Measurements from ENCODE around the gene CREM. TPM values are rescaled to one million over a fixed set of nuclear protein-coding genes. Genes with fewer than 3 reads are reported as not detected.

Gene CREM
- total and polyA plus RNA-seq, 2 donors = 38.0 to 82.2 TPM

- Histone ChIP-seq H3K36me3 (ENCODE audit: control insufficient read depth in 2 of 2, insufficient read depth in 2 of 2, low read length in 1 of 2) (peaks cover 0 to 5% of the 10 kb centered on the region in 2 donors), H3K4me3 (ENCODE audit: low read length in 2 of 2) (no peak overlapping the region), H3K27me3 (ENCODE audit: control insufficient read depth in 2 of 2, insufficient read depth in 1 of 2, low read length in 1 of 2) (no peaks in the 10 kb centered on the region), H3K4me1 (ENCODE audit: control insufficient read depth in 2 of 2, insufficient read depth in 2 of 2, low read length in 2 of 2) (no peaks in the 10 kb centered on the region), H3K9me3 (ENCODE audit: control insufficient read depth in 2 of 2, insufficient read depth in 1 of 2, low read length in 1 of 2) (no peaks in the 10 kb centered on the region), H3K27ac (ENCODE audit: low read depth in 1 of 2, low read length in 1 of 2) (no peak overlapping the region)
- WGBS = 97% methylated on average over 5 of the region's 5 CpGs
- DNase-seq (ENCODE audit: low read depth in 6 of 9, low spot score in 9 of 9) = no peak
Observed at GRCh38 chr10:35208536-35208935, 81.9 kb downstream of the CREM start.

- 74% methylated on average over 7 of the region's 7 CpGs for WGBS
- Histone ChIP-seq H3K4me3 (ENCODE audit: low read length in 2 of 2) (no peak overlapping the region), H3K9me3 (ENCODE audit: control insufficient read depth in 2 of 2, insufficient read depth in 1 of 2, low read length in 1 of 2) (no peaks in the 10 kb centered on the region), H3K27ac (ENCODE audit: low read depth in 1 of 2, low read length in 1 of 2) (no peak overlapping the region), H3K27me3 (ENCODE audit: control insufficient read depth in 2 of 2, insufficient read depth in 1 of 2, low read length in 1 of 2) (no peaks in the 10 kb centered on the region), H3K4me1 (ENCODE audit: control insufficient read depth in 2 of 2, insufficient read depth in 2 of 2, low read length in 2 of 2) (no peaks in the 10 kb centered on the region), H3K36me3 (ENCODE audit: control insufficient read depth in 2 of 2, insufficient read depth in 2 of 2, low read length in 1 of 2) (peaks cover 0 to 5% of the 10 kb centered on the region in 2 donors)
- DNase-seq (ENCODE audit: low read depth in 6 of 9, low spot score in 9 of 9) = no peak
Observed at GRCh38 chr10:35208949-35209613, 82.4 kb downstream of the CREM start.

DNA sequence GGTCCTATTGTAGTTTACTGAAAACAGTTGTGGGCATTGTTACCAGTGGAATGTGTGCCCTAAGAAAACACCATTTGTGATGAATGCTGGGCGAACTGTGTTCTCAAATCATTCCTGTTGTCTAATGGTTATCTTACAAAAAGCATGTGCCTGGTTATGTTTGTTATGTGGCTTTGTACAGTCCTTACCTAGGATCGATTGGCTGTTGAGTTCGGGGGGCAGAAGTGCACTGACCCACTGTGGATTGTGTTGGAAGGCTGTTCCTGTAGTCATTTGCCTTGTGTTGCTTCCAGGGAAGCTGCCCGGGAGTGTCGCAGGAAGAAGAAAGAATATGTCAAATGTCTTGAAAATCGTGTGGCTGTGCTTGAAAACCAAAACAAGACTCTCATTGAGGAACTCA lies 84.3 kb downstream of the CREM start:
- Histone ChIP-seq H3K4me1 (ENCODE audit: control insufficient read depth in 2 of 2, insufficient read depth in 2 of 2, low read length in 2 of 2) (peaks cover 0 to 4% of the 10 kb centered on the region in 2 donors), H3K27ac (ENCODE audit: low read depth in 1 of 2, low read length in 1 of 2) (no peak overlapping the region), H3K9me3 (ENCODE audit: control insufficient read depth in 2 of 2, insufficient read depth in 1 of 2, low read length in 1 of 2) (no peaks in the 10 kb centered on the region), H3K4me3 (ENCODE audit: low read length in 2 of 2) (no peak overlapping the region), H3K36me3 (ENCODE audit: control insufficient read depth in 2 of 2, insufficient read depth in 2 of 2, low read length in 1 of 2) (peaks cover 0 to 5% of the 10 kb centered on the region in 2 donors), H3K27me3 (ENCODE audit: control insufficient read depth in 2 of 2, insufficient read depth in 1 of 2, low read length in 1 of 2) (no peaks in the 10 kb centered on the region)
- no peak for DNase-seq (ENCODE audit: low read depth in 6 of 9, low spot score in 9 of 9)
- 95% methylated on average over 6 of the region's 6 CpGs for WGBS

DNA sequence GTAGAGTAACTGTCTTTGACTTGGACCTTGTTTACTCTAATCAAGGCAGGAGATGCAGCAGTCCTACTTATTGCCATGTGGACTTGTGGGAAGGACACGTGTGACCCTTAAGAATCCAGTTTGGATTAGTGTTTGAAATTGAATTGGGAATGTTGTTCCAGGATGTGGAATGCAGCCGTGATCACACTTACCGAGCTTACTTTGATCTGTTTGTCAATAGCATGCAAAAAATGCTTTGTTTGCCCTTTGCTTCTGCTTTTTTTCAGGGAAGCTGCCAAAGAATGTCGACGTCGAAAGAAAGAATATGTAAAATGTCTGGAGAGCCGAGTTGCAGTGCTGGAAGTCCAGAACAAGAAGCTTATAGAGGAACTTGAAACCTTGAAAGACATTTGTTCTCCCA lies 84.7 kb downstream of the CREM start:
- no peaks in the 10 kb centered on the region for H3K27me3 ChIP-seq (ENCODE audit: control insufficient read depth in 2 of 2, insufficient read depth in 1 of 2, low read length in 1 of 2)
- no peak overlapping the region for H3K4me3 ChIP-seq (ENCODE audit: low read length in 2 of 2)
- no peaks in the 10 kb centered on the region for H3K9me3 ChIP-seq (ENCODE audit: control insufficient read depth in 2 of 2, insufficient read depth in 1 of 2, low read length in 1 of 2)
- no peak overlapping the region for H3K27ac ChIP-seq (ENCODE audit: low read depth in 1 of 2, low read length in 1 of 2)
- peaks cover 0 to 4% of the 10 kb centered on the region in 2 donors for H3K4me1 ChIP-seq (ENCODE audit: control insufficient read depth in 2 of 2, insufficient read depth in 2 of 2, low read length in 2 of 2)
- peaks cover 0 to 5% of the 10 kb centered on the region in 2 donors for H3K36me3 ChIP-seq (ENCODE audit: control insufficient read depth in 2 of 2, insufficient read depth in 2 of 2, low read length in 1 of 2)
- no peak for DNase-seq (ENCODE audit: low read depth in 6 of 9, low spot score in 9 of 9)
- WGBS = 88% methylated on average over 7 of the region's 7 CpGs

DNA sequence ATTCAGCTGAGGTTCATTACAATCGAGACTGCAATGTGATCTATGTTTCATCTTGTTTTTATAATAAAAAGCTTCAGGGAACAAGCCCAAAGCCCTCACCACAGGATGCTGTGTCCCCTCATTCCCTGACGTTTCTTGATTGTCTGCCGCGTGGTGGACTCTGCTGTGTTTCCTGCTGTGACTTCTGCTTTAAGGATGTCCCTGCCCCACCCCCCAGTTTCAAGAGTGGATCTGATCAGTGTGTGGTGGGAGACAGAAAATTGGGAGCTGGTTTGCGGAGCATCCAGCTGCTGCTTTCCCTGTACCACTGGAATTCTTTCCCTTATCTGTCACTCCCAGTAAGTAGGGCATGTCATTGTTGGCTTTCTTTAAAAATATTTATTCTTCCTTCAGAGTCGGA lies 86.2 kb downstream of the CREM start:
- Histone ChIP-seq H3K4me1 (ENCODE audit: control insufficient read depth in 2 of 2, insufficient read depth in 2 of 2, low read length in 2 of 2) (peaks cover 0 to 4% of the 10 kb centered on the region in 2 donors), H3K4me3 (ENCODE audit: low read length in 2 of 2) (no peak overlapping the region)
- DNase-seq (ENCODE audit: low read depth in 6 of 9, low spot score in 9 of 9) = no peak

DNA sequence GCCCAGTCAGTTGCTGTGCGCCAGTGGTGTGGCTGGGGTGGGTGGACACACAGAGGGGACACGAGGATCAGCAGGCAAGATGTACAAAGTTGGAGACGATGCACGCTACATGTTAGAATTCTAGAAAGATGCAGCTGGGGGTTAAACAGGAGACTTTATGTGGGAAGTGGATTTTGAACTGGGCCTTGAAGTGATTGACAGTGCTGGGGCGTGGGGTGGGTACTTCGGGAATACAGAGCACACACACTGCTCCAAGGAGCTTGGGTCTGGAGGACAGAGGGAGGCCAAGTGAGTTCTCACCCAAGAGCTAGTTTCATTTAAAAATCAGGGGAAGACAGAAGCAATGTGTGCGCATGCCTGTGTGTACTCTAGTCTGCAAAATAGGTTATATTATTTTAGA lies 87.1 kb downstream of the CREM start:
- no peak for DNase-seq (ENCODE audit: low read depth in 6 of 9, low spot score in 9 of 9)
- Histone ChIP-seq H3K27ac (ENCODE audit: low read depth in 1 of 2, low read length in 1 of 2) (no peak overlapping the region), H3K9me3 (ENCODE audit: control insufficient read depth in 2 of 2, insufficient read depth in 1 of 2, low read length in 1 of 2) (no peaks in the 10 kb centered on the region), H3K4me3 (ENCODE audit: low read length in 2 of 2) (no peak overlapping the region), H3K27me3 (ENCODE audit: control insufficient read depth in 2 of 2, insufficient read depth in 1 of 2, low read length in 1 of 2) (no peaks in the 10 kb centered on the region), H3K4me1 (ENCODE audit: control insufficient read depth in 2 of 2, insufficient read depth in 2 of 2, low read length in 2 of 2) (peaks cover 0 to 4% of the 10 kb centered on the region in 2 donors), H3K36me3 (ENCODE audit: control insufficient read depth in 2 of 2, insufficient read depth in 2 of 2, low read length in 1 of 2) (no peaks in the 10 kb centered on the region)
- WGBS = 97% methylated on average over 7 of the region's 7 CpGs

More for the DNA sequence above, 86.2 kb downstream of the CREM start:
- Histone ChIP-seq H3K27me3 (ENCODE audit: control insufficient read depth in 2 of 2, insufficient read depth in 1 of 2, low read length in 1 of 2) (no peaks in the 10 kb centered on the region), H3K36me3 (ENCODE audit: control insufficient read depth in 2 of 2, insufficient read depth in 2 of 2, low read length in 1 of 2) (no peaks in the 10 kb centered on the region), H3K9me3 (ENCODE audit: control insufficient read depth in 2 of 2, insufficient read depth in 1 of 2, low read length in 1 of 2) (no peaks in the 10 kb centered on the region), H3K27ac (ENCODE audit: low read depth in 1 of 2, low read length in 1 of 2) (no peak overlapping the region)
- 59% methylated on average over 6 of the region's 6 CpGs for WGBS

DNA sequence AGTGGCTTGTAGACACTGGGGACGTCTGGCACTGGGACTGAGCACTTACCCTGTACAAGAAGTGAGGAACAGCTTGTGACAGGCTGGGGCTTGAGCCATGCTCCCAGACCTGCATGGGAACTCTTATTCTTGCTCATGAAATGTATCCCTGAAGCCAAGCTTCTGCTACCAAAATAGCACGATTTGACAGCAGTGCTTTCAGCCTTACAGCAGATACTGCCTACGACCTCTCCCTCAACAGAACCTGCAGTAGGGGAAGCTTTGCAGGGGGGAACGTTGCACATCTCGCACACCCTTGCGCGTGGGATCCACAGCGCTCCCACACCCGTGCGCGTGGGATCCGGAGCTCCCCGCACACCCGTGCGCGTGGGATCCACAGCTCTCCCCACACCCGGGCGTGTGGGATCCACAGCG lies 88.0 kb downstream of the CREM start:
- Histone ChIP-seq H3K36me3 (ENCODE audit: control insufficient read depth in 2 of 2, insufficient read depth in 2 of 2, low read length in 1 of 2) (no peaks in the 10 kb centered on the region), H3K4me1 (ENCODE audit: control insufficient read depth in 2 of 2, insufficient read depth in 2 of 2, low read length in 2 of 2) (peaks cover 0 to 4% of the 10 kb centered on the region in 2 donors), H3K4me3 (ENCODE audit: low read length in 2 of 2) (no peak overlapping the region), H3K9me3 (ENCODE audit: control insufficient read depth in 2 of 2, insufficient read depth in 1 of 2, low read length in 1 of 2) (no peaks in the 10 kb centered on the region), H3K27ac (ENCODE audit: low read depth in 1 of 2, low read length in 1 of 2) (peak overlapping the region in 1 of 2 donors; percentile 72), H3K27me3 (ENCODE audit: control insufficient read depth in 2 of 2, insufficient read depth in 1 of 2, low read length in 1 of 2) (no peaks in the 10 kb centered on the region)
- DNase-seq (ENCODE audit: low read depth in 6 of 9, low spot score in 9 of 9) = no peak
- 95% methylated on average over 19 of the region's 19 CpGs for WGBS

- no peak overlapping the region for H3K4me3 ChIP-seq (ENCODE audit: low read length in 2 of 2)
- H3K27ac ChIP-seq (ENCODE audit: low read depth in 1 of 2, low read length in 1 of 2) = peak overlapping the region; percentile 20 to 72
- no peaks in the 10 kb centered on the region for H3K27me3 ChIP-seq (ENCODE audit: control insufficient read depth in 2 of 2, insufficient read depth in 1 of 2, low read length in 1 of 2)
- no peaks in the 10 kb centered on the region for H3K36me3 ChIP-seq (ENCODE audit: control insufficient read depth in 2 of 2, insufficient read depth in 2 of 2, low read length in 1 of 2)
- H3K9me3 ChIP-seq (ENCODE audit: control insufficient read depth in 2 of 2, insufficient read depth in 1 of 2, low read length in 1 of 2) = no peaks in the 10 kb centered on the region
- no peak for DNase-seq (ENCODE audit: low read depth in 6 of 9, low spot score in 9 of 9)
- H3K4me1 ChIP-seq (ENCODE audit: control insufficient read depth in 2 of 2, insufficient read depth in 2 of 2, low read length in 2 of 2) = peaks cover 0 to 4% of the 10 kb centered on the region in 2 donors
- WGBS = 90% methylated on average over 3 of the region's 3 CpGs
Observed at GRCh38 chr10:35215107-35215506, 88.5 kb downstream of the CREM start.

DNA sequence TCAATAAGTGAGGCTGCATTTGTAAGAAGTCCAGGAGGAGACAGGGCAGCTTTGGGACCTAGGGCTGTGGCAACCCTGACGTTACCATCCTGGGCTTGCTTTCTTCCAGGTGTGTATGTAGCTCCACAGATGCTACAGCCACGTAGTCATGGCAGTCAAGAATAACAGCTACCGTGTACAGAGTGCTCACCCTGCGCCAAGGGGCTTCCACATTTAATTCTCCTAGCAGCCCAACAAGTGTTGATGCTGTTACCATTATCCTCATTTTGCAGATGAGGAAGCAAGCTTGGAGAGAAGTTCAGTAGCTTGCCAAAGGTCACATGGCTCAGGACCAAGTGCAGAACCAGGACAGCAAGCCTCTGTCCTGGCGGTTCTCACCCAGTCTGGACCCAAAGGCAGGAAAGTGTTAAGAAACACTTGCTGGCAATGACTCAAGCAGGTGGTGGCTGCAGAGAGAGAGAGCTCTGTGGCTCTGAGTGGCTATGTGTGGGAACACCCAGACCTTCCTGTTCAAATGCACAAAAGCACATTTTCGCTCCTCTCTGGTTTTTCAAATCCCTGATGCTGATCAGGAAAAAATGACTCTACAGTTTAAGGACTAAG lies 89.8 kb downstream of the CREM start:
- 76% methylated on average over 6 of the region's 6 CpGs for WGBS
- DNase-seq (ENCODE audit: low read depth in 6 of 9, low spot score in 9 of 9) = no peak
- Histone ChIP-seq H3K27me3 (ENCODE audit: control insufficient read depth in 2 of 2, insufficient read depth in 1 of 2, low read length in 1 of 2) (no peaks in the 10 kb centered on the region), H3K4me3 (ENCODE audit: low read length in 2 of 2) (no peak overlapping the region), H3K27ac (ENCODE audit: low read depth in 1 of 2, low read length in 1 of 2) (peak overlapping the region in 1 of 2 donors; percentile 5), H3K36me3 (ENCODE audit: control insufficient read depth in 2 of 2, insufficient read depth in 2 of 2, low read length in 1 of 2) (no peaks in the 10 kb centered on the region), H3K4me1 (ENCODE audit: control insufficient read depth in 2 of 2, insufficient read depth in 2 of 2, low read length in 2 of 2) (peaks cover 0 to 4% of the 10 kb centered on the region in 2 donors), H3K9me3 (ENCODE audit: control insufficient read depth in 2 of 2, insufficient read depth in 1 of 2, low read length in 1 of 2) (no peaks in the 10 kb centered on the region)

All from thymus (tissue), 11 donors.